MCF 10A (cell line): ENCODE results near the gene GCNT4. TPM values are rescaled to one million over a fixed set of nuclear protein-coding genes. Genes with fewer than 3 reads are reported as not detected.

Experiments used
- BruUV-seq: library from RNA; stranded (reverse); fragments of 400-500 nt; replicated peaks from 2 replicates; lab custom pipeline; 2021; lab: Mats Ljungman, UMichigan
- CTCF ChIA-PET: fragments of 300-600 bp; sonication (Branson Sonifier 250); formaldehyde crosslinking; extraction: SDS; loops from one replicate; lab custom pipeline; 2021; ENCODE audit warnings: antibody characterized with exemption, inconsistent platforms; lab: Yijun Ruan, JAX
- POLR2A ChIA-PET: fragments of 300-600, 350-650 bp; sonication (Branson Sonifier 250); formaldehyde crosslinking; extraction: SDS; loops from one replicate; lab custom pipeline; 2020; ENCODE audit warnings: antibody characterized with exemption, inconsistent platforms; lab: Yijun Ruan, JAX
- DNase-seq: peaks from one replicate; pipeline ENCODE4 v3.0.0-alpha.2; 2018; ENCODE audit not compliant: unreplicated experiment
- H3K27ac Mint-ChIP-seq: one replicate; pipeline ENCODE4 v1.8.0; 2022; ENCODE audit warnings: mild to moderate bottlenecking, low read depth, mixed read lengths; ENCODE audit not compliant: unreplicated experiment
- H3K27me3 Mint-ChIP-seq: one replicate; pipeline ENCODE4 v1.8.0; 2022; ENCODE audit warnings: mixed read lengths; ENCODE audit not compliant: insufficient read depth, unreplicated experiment
- H3K36me3 Mint-ChIP-seq: one replicate; pipeline ENCODE4 v1.8.0; 2022; ENCODE audit warnings: mild to moderate bottlenecking, moderate library complexity, mixed read lengths; ENCODE audit not compliant: insufficient read depth, unreplicated experiment
- H3K4me1 Mint-ChIP-seq: one replicate; pipeline ENCODE4 v1.8.0; 2022; ENCODE audit warnings: mixed read lengths; ENCODE audit not compliant: insufficient read depth, unreplicated experiment
- H3K4me3 Mint-ChIP-seq: one replicate; pipeline ENCODE4 v1.8.0; 2022; ENCODE audit warnings: mild to moderate bottlenecking, moderate library complexity, mixed read lengths; ENCODE audit not compliant: unreplicated experiment
- H3K9me3 Mint-ChIP-seq: one replicate; pipeline ENCODE4 v1.8.0; 2022; ENCODE audit warnings: mixed read lengths; ENCODE audit not compliant: unreplicated experiment
- intact Hi-C: fragments of 100-400 bp; cut with micrococcal nuclease; formaldehyde crosslinking; loops from 2 replicates; pipeline ENCODE4 v1.14.1; 2022
- total RNA-seq: library from RNA; stranded (reverse); gene quantifications from 2 replicates; pipeline ENCODE4 v1.2.3, GENCODE V29; 2022
- TF ChIP-seq, protein P1 (sequence below): fragments of 200-600 bp; IDR thresholded peaks from one replicate; pipeline ENCODE4 v1.8.0; 2022; ENCODE audit warnings: antibody characterized with exemption, mild to moderate bottlenecking; ENCODE audit not compliant: unreplicated experiment

GCNT4 gene
- total RNA-seq, 1 experiment from 2014 or later: 1.4 TPM

DNA sequence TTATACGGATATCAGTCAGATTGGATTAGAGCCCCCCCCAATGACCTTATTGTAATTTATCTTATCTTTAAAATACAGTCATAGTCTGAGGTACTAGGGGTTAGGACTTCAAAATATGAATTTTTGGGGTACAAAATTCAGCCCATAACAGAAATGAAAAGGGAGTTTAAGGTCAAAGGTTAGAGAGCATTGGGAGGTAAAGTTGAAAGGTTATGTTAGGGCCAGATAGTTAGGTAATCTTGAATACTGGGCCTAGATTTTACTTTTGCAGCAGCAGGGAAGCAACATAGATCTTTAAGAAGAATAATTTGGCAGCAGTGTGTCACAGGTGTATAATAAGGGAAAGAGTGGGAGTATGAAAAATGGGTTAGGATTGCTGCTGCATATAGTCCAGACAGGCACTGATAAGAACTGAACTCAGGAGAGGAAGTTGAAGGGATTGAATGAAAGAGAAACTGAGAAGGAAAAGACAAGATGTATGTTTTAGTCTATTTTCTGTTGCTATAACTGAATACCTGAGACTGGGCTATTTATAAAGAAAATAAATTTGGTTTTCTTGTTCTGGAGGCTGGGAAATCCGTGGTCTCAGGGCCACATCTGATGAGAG is 10.7 kb upstream of the GCNT4 start:
- no peak for DNase-seq
- intact Hi-C loops: no loop called here
- Mint-ChIP-seq H3K36me3 (no peaks in the 10 kb centered on the region), H3K9me3 (no peaks in the 10 kb centered on the region), H3K4me3 (no peak overlapping the region), H3K27ac (no peak overlapping the region), H3K27me3 (no peaks in the 10 kb centered on the region), H3K4me1 (no peaks in the 10 kb centered on the region)
- TF ChIP-seq, protein P1, sequence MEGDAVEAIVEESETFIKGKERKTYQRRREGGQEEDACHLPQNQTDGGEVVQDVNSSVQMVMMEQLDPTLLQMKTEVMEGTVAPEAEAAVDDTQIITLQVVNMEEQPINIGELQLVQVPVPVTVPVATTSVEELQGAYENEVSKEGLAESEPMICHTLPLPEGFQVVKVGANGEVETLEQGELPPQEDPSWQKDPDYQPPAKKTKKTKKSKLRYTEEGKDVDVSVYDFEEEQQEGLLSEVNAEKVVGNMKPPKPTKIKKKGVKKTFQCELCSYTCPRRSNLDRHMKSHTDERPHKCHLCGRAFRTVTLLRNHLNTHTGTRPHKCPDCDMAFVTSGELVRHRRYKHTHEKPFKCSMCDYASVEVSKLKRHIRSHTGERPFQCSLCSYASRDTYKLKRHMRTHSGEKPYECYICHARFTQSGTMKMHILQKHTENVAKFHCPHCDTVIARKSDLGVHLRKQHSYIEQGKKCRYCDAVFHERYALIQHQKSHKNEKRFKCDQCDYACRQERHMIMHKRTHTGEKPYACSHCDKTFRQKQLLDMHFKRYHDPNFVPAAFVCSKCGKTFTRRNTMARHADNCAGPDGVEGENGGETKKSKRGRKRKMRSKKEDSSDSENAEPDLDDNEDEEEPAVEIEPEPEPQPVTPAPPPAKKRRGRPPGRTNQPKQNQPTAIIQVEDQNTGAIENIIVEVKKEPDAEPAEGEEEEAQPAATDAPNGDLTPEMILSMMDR: no peak
- BruUV-seq: no TSS peak
- CTCF ChIA-PET: interaction anchor here (0.6 kb wide), 1 partner anchor 9 kb away, joined by 3 read pairs; no protein-coding TSS in a partner anchor
- POLR2A ChIA-PET: interaction anchor here (1.6 kb wide), 1 partner anchor 11 kb away, joined by 5 read pairs; the partner anchor contains the start of gene GCNT4

GRCh38 chr5:75059912-75060545 is 7.7 kb upstream of the GCNT4 start:
- CTCF ChIA-PET: interaction anchor here (1.2 kb wide), 1 partner anchor 9 kb away, joined by 7 read pairs; no protein-coding TSS in a partner anchor
- Mint-ChIP-seq H3K27ac (no peak overlapping the region), H3K27me3 (no peaks in the 10 kb centered on the region), H3K4me3 (no peak overlapping the region), H3K4me1 (no peaks in the 10 kb centered on the region), H3K36me3 (no peaks in the 10 kb centered on the region), H3K9me3 (no peaks in the 10 kb centered on the region)
- TF ChIP-seq, protein P1: no peak
- DNase-seq: no peak
- POLR2A ChIA-PET: interaction anchor here (0.5 to 1.1 kb wide), 4 partner anchors 10 to 665 kb away, joined by 3 read pairs; no protein-coding TSS in a partner anchor
- intact Hi-C loops: loop anchor here (10.0 kb wide), 1 partner anchor 175 kb away; the partner anchor contains the start of gene ANKRD31
- BruUV-seq: no TSS peak

DNA sequence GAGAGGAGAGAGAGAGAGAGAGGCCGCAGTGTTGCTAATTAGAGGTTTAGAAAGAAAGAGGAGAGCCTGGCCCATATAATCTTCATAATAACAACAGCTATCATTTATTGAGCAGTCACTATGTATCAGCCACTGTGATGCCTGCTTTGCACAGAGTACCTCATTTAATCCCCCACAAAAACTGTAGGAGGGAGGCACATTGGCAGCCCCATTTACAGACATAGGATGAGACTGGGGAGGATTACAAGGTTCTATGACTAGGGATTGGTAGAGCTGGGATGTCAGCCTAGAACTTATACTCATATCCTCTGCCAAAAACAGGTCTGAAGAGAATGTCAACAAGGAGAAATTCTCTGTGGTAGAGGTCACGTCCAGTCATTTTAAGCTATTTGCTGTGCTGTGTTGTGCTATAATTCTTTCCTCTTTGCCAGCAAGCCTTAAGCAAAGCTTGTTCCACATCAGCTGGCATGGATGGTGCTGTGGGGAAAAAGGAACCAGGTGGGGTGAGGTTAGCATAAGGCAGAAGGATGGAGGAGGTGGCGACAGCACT is 6.7 kb upstream of the GCNT4 start:
- H3K27ac Mint-ChIP-seq: no peak overlapping the region
- H3K4me1 Mint-ChIP-seq: no peaks in the 10 kb centered on the region
- TF ChIP-seq, protein P1: no peak
- POLR2A ChIA-PET: interaction anchor here (0.7 kb wide), 1 partner anchor 341 kb away, joined by 3 read pairs; no protein-coding TSS in a partner anchor
- no peak overlapping the region for H3K4me3 Mint-ChIP-seq
- no peak for DNase-seq
- H3K36me3 Mint-ChIP-seq: no peaks in the 10 kb centered on the region
- BruUV-seq: no TSS peak
- H3K27me3 Mint-ChIP-seq: no peaks in the 10 kb centered on the region
- intact Hi-C loops: loop anchor here (10.0 kb wide), 1 partner anchor 176 kb away; the partner anchor contains the start of gene ANKRD31
- CTCF ChIA-PET: interaction anchor here (0.6 to 1.9 kb wide), 4 partner anchors 9 to 133 kb away, joined by 3 to 6 read pairs (median 4); no protein-coding TSS in a partner anchor
- H3K9me3 Mint-ChIP-seq: no peaks in the 10 kb centered on the region

GRCh38 chr5:75057561-75057960 is 5.2 kb upstream of the GCNT4 start:
- H3K4me1 Mint-ChIP-seq: no peaks in the 10 kb centered on the region
- DNase-seq: no peak
- ChIA-PET CTCF (interaction anchor here (1.9 kb wide), 1 partner anchor 7 kb away, joined by 4 read pairs; no protein-coding TSS in a partner anchor), POLR2A (interaction anchor here (0.6 kb wide), 1 partner anchor 55 kb away, joined by 3 read pairs; no protein-coding TSS in a partner anchor)
- no TSS peak for BruUV-seq
- H3K4me3 Mint-ChIP-seq: no peak overlapping the region
- no peak overlapping the region for H3K27ac Mint-ChIP-seq
- intact Hi-C loops: loop anchor here (10.0 kb wide), 1 partner anchor 177 kb away; the partner anchor contains the start of gene ANKRD31
- H3K27me3 Mint-ChIP-seq: no peaks in the 10 kb centered on the region
- no peaks in the 10 kb centered on the region for H3K9me3 Mint-ChIP-seq
- H3K36me3 Mint-ChIP-seq: no peaks in the 10 kb centered on the region
- TF ChIP-seq, protein P1: no peak
